OCI-LY1 (cell line): ENCODE data around the gene DAP.

ENCODE experiments used
- H2AFZ ChIP-seq: fragments of 200-600 bp; sonication (generic), shearing (Covaris generic); 2 replicates; pipeline ENCODE4 v1.6.0; 2014; ENCODE audit warnings: antibody characterized with exemption, mild to moderate bottlenecking, low read length
- H3F3A ChIP-seq: fragments of 200-600 bp; sonication (generic), shearing (Covaris generic); 2 replicates; pipeline ENCODE4 v1.6.0; 2014; ENCODE audit warnings: mild to moderate bottlenecking, antibody characterized with exemption, low read length, moderate library complexity; ENCODE audit not compliant: insufficient read depth
- H3K27ac ChIP-seq: fragments of 200-600 bp; sonication (generic); 2 replicates; pipeline ENCODE4 v1.5.1; 2014; ENCODE audit warnings: low read length, mixed run types, mild to moderate bottlenecking, low read depth; ENCODE audit not compliant: poor library complexity, severe bottlenecking
- H3K27me3 ChIP-seq: fragments of 200-600 bp; sonication (generic); 2 replicates; pipeline ENCODE4 v1.6.0; 2014; ENCODE audit warnings: antibody characterized with exemption, mild to moderate bottlenecking, low read length, moderate library complexity; ENCODE audit not compliant: insufficient read depth
- H3K36me3 ChIP-seq: fragments of 200-600 bp; sonication (generic); 2 replicates; pipeline ENCODE4 v1.6.1; 2014; ENCODE audit warnings: mild to moderate bottlenecking, antibody characterized with exemption, low read length, moderate library complexity, mixed read lengths; ENCODE audit not compliant: insufficient read depth
- H3K4me1 ChIP-seq: fragments of 200-600 bp; sonication (generic); 2 replicates; pipeline ENCODE4 v1.5.1; 2014; ENCODE audit warnings: mild to moderate bottlenecking, low read length, moderate library complexity; ENCODE audit not compliant: insufficient read depth, severe bottlenecking
- H3K4me2 ChIP-seq: fragments of 200-600 bp; sonication (generic), shearing (Covaris generic); 2 replicates; pipeline ENCODE4 v1.6.1; 2014; ENCODE audit warnings: low read length
- H3K4me3 ChIP-seq: fragments of 200-600 bp; sonication (generic); 2 replicates; pipeline ENCODE4 v1.5.1; 2014; ENCODE audit warnings: low read length, low read depth, mild to moderate bottlenecking, mixed read lengths; ENCODE audit not compliant: poor library complexity, severe bottlenecking
- H3K79me2 ChIP-seq: fragments of 200-600 bp; shearing (Covaris generic); 2 replicates; pipeline ENCODE4 v1.6.1; 2016; ENCODE audit warnings: mixed run types, low read length, mixed read lengths; ENCODE audit not compliant: insufficient read depth
- H3K9ac ChIP-seq: fragments of 200-600 bp; sonication (generic), shearing (Covaris generic); 2 replicates; pipeline ENCODE4 v1.6.1; 2014; ENCODE audit warnings: mild to moderate bottlenecking, low read length, mixed read lengths
- H3K9me2 ChIP-seq: fragments of 200-600 bp; sonication (generic), shearing (Covaris generic); 2 replicates; pipeline ENCODE4 v1.6.1; 2014; ENCODE audit warnings: low read depth, mild to moderate bottlenecking, low read length, mixed read lengths
- H3K9me3 ChIP-seq: fragments of 200-600 bp; shearing (Covaris generic); 2 replicates; pipeline ENCODE4 v1.6.1; 2014; ENCODE audit warnings: low read length, mixed read lengths
- H4K20me1 ChIP-seq: fragments of 200-600 bp; sonication (generic), shearing (Covaris generic); 2 replicates; pipeline ENCODE4 v1.6.0; 2016; ENCODE audit warnings: mild to moderate bottlenecking, low read length; ENCODE audit not compliant: insufficient read depth
- CTCF ChIP-seq: fragments of 200-600 bp; sonication (generic), shearing (Covaris generic); IDR thresholded peaks from 2 replicates; pipeline ENCODE4 v1.5.1; 2017; ENCODE audit warnings: mild to moderate bottlenecking, antibody characterized with exemption, low read length, moderate library complexity, mixed read lengths
- EZH2 ChIP-seq: fragments of 200-600 bp; sonication (generic), shearing (Covaris generic); IDR thresholded peaks from 2 replicates; pipeline ENCODE4 v1.8.0; 2017; ENCODE audit warnings: borderline replicate concordance, mixed run types, mild to moderate bottlenecking, antibody characterized with exemption, low read length, moderate library complexity, mixed read lengths

DAP gene

GRCh38 chr5:10699987-10700386, 61.0 kb downstream of the DAP start:
- H3K9ac ChIP-seq, result peak overlapping the region; percentile 44; the same call in 1 of the 2 replicates
- peak overlapping the region; percentile 97 for H3K27ac ChIP-seq
- H2AFZ ChIP-seq, result no peak overlapping the region
- peak overlapping the region; percentile 59 for H3K4me2 ChIP-seq
- no peaks in the 10 kb centered on the region for H3K9me2 ChIP-seq
- no peaks in the 10 kb centered on the region for H4K20me1 ChIP-seq
- 0 out of 2 replicates have a peak, but pooled peaks cover 7% of the 10 kb centered on the region for H3K36me3 ChIP-seq
- H3K9me3 ChIP-seq, result no peaks in the 10 kb centered on the region
- no peaks in the 10 kb centered on the region for H3K27me3 ChIP-seq
- no peak for TF ChIP-seq EZH2
- no peak for TF ChIP-seq CTCF
- peaks cover 84% of the 10 kb centered on the region for H3K4me1 ChIP-seq
- no peaks in the 10 kb centered on the region for H3K79me2 ChIP-seq
- H3F3A ChIP-seq, result no peaks in the 10 kb centered on the region
- no peak overlapping the region for H3K4me3 ChIP-seq

- no peaks in the 10 kb centered on the region for H3K9me3 ChIP-seq
- TF ChIP-seq CTCF (no peak), EZH2 (no peak)
- no peaks in the 10 kb centered on the region for H3K9me2 ChIP-seq
- peaks cover 78% of the 10 kb centered on the region for H3K4me1 ChIP-seq
- H4K20me1 ChIP-seq, result no peaks in the 10 kb centered on the region
- peak overlapping the region; percentile 35; the same call in 1 of the 2 replicates for H3K9ac ChIP-seq
- H3K4me3 ChIP-seq, result no peak overlapping the region
- H3K27ac ChIP-seq, result peak overlapping the region; percentile 97
- no peaks in the 10 kb centered on the region for H3F3A ChIP-seq
- 0 out of 2 replicates have a peak, but pooled peaks cover 7% of the 10 kb centered on the region for H3K36me3 ChIP-seq
- no peaks in the 10 kb centered on the region for H3K79me2 ChIP-seq
- H3K27me3 ChIP-seq, result no peaks in the 10 kb centered on the region
- H3K4me2 ChIP-seq, result peak overlapping the region; percentile 59; the same call in 1 of the 2 replicates
- no peak overlapping the region for H2AFZ ChIP-seq
Measured at GRCh38 chr5:10699281-10699874, 61.7 kb downstream of the DAP start.

DNA sequence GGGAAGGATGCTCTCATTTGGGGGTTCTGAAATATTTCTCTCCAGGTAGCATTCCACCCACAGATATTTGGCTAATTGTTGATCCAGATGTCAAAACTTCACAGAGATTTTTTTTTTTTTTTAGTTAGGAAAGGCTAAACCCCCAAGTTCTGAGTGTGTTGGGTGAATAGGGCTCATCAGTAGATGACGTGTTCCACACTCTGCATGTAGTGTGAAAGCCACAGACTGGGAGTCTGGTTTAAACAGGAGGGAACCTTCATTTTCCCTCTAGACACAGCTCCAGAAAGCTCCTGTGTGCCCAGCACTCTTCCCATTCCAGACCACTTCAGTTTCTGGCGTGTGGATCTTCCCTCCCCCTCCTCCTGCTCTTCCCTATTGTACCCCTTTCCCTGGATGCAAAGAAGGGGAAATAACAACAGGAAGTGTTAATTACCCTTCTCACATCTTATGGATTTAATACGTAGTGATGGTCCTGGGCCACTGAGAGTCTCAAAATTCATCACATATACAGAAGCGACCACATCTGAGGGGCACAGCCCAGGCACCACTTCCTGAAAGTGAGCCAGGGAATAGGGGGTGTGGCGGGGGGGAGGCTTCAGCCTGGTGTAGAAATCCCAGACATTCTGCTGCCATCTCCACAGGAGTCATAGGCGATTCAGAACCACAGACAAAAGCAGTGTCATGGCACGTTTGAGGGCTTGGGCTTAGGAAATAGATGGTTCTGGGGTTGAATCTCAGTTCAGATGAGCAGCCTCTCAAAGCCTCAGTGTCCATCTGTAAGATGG, 65.1 kb downstream of the DAP start:
- H4K20me1 ChIP-seq, result no peaks in the 10 kb centered on the region
- H3K79me2 ChIP-seq, result no peaks in the 10 kb centered on the region
- H3K27me3 ChIP-seq, result no peaks in the 10 kb centered on the region
- TF ChIP-seq CTCF, result no peak
- no peak for TF ChIP-seq EZH2
- no peak overlapping the region for H3K4me3 ChIP-seq
- no peaks in the 10 kb centered on the region for H3F3A ChIP-seq
- H3K4me2 ChIP-seq, result no peak overlapping the region
- H3K36me3 ChIP-seq, result no peaks in the 10 kb centered on the region
- H3K9me3 ChIP-seq, result no peaks in the 10 kb centered on the region
- H2AFZ ChIP-seq, result no peak overlapping the region
- H3K9me2 ChIP-seq, result no peaks in the 10 kb centered on the region
- no peak overlapping the region for H3K27ac ChIP-seq
- H3K9ac ChIP-seq, result no peak overlapping the region
- peaks cover 43% of the 10 kb centered on the region for H3K4me1 ChIP-seq
